ENCODE data around the gene TSHZ2.

TSHZ2 gene

DNA sequence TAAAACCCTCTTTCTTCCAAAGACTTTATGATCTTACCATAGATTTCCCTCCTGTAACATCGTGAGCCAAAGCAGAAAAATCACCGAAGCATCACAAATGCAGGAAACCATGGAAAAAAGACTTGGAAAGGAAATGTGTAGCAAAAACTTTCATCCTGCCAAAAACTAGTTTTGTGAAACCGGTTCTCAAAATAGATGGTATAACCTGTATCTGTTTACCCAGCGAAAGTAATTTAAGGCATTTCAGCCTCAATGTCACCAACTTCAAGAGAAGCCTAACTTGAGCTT is 407.6 kb downstream of the TSHZ2 start:
- Histone ChIP-seq H3K4me1 (no peaks in the 10 kb centered on the region), H3K27me3 (no peaks in the 10 kb centered on the region), H3K9ac (no peak overlapping the region), H3K4me2 (no peak overlapping the region), H3K27ac (no peak overlapping the region), H4K20me1 (no peaks in the 10 kb centered on the region), H3K9me3 (no peaks in the 10 kb centered on the region), H3K36me3 (no peaks in the 10 kb centered on the region), H3K4me3 (no peak overlapping the region)
- no peak for TF ChIP-seq Cebpa-rat (IDR thresholded peaks at IDR 0.05)

- Histone ChIP-seq H3K4me3 (no peak overlapping the region), H3K27ac (no peak overlapping the region), H3K9me3 (no peaks in the 10 kb centered on the region), H3K4me2 (no peak overlapping the region), H3K9ac (no peak overlapping the region), H3K36me3 (no peaks in the 10 kb centered on the region), H3K27me3 (no peaks in the 10 kb centered on the region), H3K4me1 (no peaks in the 10 kb centered on the region), H4K20me1 (no peaks in the 10 kb centered on the region)
- no peak for TF ChIP-seq Cebpa-rat (IDR thresholded peaks at IDR 0.05)
These were observed 409.6 kb downstream of the TSHZ2 start for GRCh38 chr20:53381568-53382262.

DNA sequence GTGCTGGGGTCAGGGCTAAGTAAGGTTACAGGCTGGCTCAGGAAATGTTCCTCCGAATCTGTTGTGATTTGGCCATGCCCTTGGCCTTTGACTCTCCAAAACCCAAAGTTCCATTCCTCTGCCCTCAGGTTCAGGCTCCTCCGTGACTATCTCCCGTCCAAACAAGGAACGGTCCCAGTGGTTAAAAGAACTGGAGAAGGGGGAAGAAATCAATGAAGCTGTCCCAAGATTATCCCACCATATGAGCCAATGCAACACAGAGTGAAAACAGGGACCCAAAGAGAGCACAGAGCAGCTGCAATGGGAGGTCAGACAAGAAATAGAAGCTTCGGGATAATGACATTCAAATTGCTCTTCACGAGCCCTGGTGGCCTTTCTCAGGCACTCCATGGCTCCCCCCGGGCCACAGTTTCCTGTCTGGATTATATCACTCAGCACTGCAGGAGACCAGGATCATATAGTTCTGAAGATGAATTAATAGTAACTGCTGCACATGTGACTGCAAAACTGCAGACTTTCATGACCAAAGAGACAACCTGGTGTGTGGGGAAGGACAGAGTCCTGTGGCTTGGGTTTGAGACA is 410.2 kb downstream of the TSHZ2 start:
- H3K9ac ChIP-seq = no peak overlapping the region
- H3K36me3 ChIP-seq = no peaks in the 10 kb centered on the region
- H3K4me1 ChIP-seq = no peaks in the 10 kb centered on the region
- no peaks in the 10 kb centered on the region for H3K9me3 ChIP-seq
- TF ChIP-seq Cebpa-rat (IDR thresholded peaks at IDR 0.05) = no peak
- no peak overlapping the region for H3K4me2 ChIP-seq
- H4K20me1 ChIP-seq = no peaks in the 10 kb centered on the region
- no peaks in the 10 kb centered on the region for H3K27me3 ChIP-seq
- no peak overlapping the region for H3K27ac ChIP-seq
- H3K4me3 ChIP-seq = no peak overlapping the region

- Histone ChIP-seq H3K9ac (no peak overlapping the region), H3K27me3 (no peaks in the 10 kb centered on the region), H4K20me1 (no peaks in the 10 kb centered on the region), H3K4me1 (peaks cover 6% of the 10 kb centered on the region), H3K4me2 (no peak overlapping the region), H3K4me3 (no peak overlapping the region), H3K27ac (no peak overlapping the region), H3K9me3 (no peaks in the 10 kb centered on the region), H3K36me3 (no peaks in the 10 kb centered on the region)
- TF ChIP-seq Cebpa-rat (IDR thresholded peaks at IDR 0.05) = no peak
These were observed 411.8 kb downstream of the TSHZ2 start for GRCh38 chr20:53383916-53384315.

DNA sequence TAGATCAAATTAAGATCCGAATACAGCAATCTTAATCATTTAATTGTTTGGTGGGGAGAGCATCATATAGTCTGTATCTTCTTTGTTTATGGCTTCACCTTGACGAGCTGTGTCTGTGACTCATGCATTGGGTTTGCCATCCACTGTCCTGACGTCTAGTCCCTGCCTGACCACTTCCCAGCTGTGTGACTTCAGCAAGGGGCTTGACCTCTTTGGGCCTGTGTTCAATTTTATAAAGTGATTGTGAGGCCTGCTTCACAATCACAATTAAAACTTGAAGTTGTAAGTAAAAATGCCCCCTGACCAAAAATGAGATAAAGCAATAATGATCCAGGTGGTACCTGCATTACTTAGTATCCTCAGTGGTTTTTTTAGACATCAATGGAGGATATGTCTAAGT is 412.2 kb downstream of the TSHZ2 start:
- H3K4me2 ChIP-seq = no peak overlapping the region
- no peak overlapping the region for H3K27ac ChIP-seq
- peaks cover 9% of the 10 kb centered on the region for H3K4me1 ChIP-seq
- no peaks in the 10 kb centered on the region for H3K27me3 ChIP-seq
- no peaks in the 10 kb centered on the region for H3K36me3 ChIP-seq
- no peak overlapping the region for H3K4me3 ChIP-seq
- no peak overlapping the region for H3K9ac ChIP-seq
- no peaks in the 10 kb centered on the region for H3K9me3 ChIP-seq
- TF ChIP-seq Cebpa-rat (IDR thresholded peaks at IDR 0.05) = no peak
- H4K20me1 ChIP-seq = no peaks in the 10 kb centered on the region

- Histone ChIP-seq H3K9ac (no peak overlapping the region), H3K27ac (no peak overlapping the region), H4K20me1 (no peaks in the 10 kb centered on the region), H3K4me2 (no peak overlapping the region), H3K4me3 (no peak overlapping the region), H3K27me3 (no peaks in the 10 kb centered on the region), H3K4me1 (peaks cover 17% of the 10 kb centered on the region), H3K36me3 (no peaks in the 10 kb centered on the region), H3K9me3 (0 out of 2 replicates have a peak, but pooled peaks cover 3% of the 10 kb centered on the region)
- TF ChIP-seq Cebpa-rat (IDR thresholded peaks at IDR 0.05) = no peak
These were observed 414.0 kb downstream of the TSHZ2 start for GRCh38 chr20:53385941-53386767.

DNA sequence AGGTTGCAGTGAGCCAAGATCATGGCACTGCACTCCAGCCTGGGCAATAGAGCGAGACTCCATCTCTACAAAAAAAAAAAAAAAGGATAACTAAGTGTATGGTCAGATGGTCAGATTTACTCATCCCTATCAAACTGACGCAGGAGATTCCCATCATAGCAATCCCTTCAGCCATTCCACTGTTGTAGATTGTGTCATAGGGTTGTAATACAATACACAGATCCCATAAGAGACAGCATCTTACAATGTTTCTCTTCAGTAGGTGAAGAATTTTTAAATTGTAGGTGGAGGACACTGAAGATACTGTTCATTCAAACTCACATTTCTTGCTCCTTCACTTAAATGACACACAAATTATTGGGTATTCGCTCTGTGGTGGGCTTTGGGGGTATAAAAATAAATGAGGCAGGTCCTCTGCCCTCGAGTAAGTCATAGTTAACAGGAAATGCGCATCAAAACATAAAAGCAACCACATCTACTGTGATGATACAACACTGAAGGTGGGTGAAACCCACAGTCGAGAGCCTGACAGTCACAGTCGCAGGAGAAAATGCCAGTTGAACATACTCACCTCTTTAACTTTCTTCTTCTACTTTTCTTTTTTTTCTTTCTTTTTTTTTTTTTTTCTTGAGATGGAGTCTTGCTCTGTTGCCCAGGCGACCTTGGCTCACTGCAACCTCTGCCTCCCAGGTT is 416.0 kb downstream of the TSHZ2 start:
- TF ChIP-seq Cebpa-rat (IDR thresholded peaks at IDR 0.05) = no peak
- no peaks in the 10 kb centered on the region for H4K20me1 ChIP-seq
- H3K27ac ChIP-seq = no peak overlapping the region
- peaks cover 17% of the 10 kb centered on the region for H3K4me1 ChIP-seq
- peaks cover 3% of the 10 kb centered on the region; the same call in 1 of the 2 replicates for H3K9me3 ChIP-seq
- H3K4me2 ChIP-seq = no peak overlapping the region
- no peak overlapping the region for H3K9ac ChIP-seq
- no peaks in the 10 kb centered on the region for H3K36me3 ChIP-seq
- H3K4me3 ChIP-seq = no peak overlapping the region
- H3K27me3 ChIP-seq = no peaks in the 10 kb centered on the region

- no peak overlapping the region for H3K27ac ChIP-seq
- peak overlapping the region; percentile 53 for H3K4me2 ChIP-seq
- no peak for TF ChIP-seq Cebpa-rat (IDR thresholded peaks at IDR 0.05)
- H3K9ac ChIP-seq = no peak overlapping the region
- H3K9me3 ChIP-seq = peaks cover 3% of the 10 kb centered on the region; the same call in 1 of the 2 replicates
- no peaks in the 10 kb centered on the region for H4K20me1 ChIP-seq
- H3K4me3 ChIP-seq = no peak overlapping the region
- H3K4me1 ChIP-seq = peaks cover 17% of the 10 kb centered on the region
- H3K27me3 ChIP-seq = no peaks in the 10 kb centered on the region
- no peaks in the 10 kb centered on the region for H3K36me3 ChIP-seq
These were observed 417.6 kb downstream of the TSHZ2 start for GRCh38 chr20:53389516-53390300.

DNA sequence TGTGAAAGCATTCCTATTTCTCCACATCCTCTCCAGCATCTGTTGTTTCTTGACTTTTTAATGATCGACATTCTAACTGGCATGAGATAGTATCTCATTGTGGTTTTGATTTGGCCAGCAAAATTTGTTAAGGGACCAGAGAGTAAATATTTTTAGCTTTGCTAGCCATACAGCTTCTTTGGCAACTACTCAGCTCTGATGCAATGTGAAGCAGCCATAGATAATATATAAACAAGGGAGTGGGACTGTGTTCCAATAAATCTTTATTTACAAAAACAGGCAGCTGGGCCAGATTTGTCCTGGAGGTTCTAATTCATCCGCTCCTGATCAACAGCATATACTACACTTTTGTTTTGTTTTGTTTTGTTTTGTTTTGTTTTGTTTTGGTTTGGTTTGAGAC is 418.6 kb downstream of the TSHZ2 start:
- Histone ChIP-seq H3K4me3 (no peak overlapping the region), H3K9me3 (peaks cover 3% of the 10 kb centered on the region; the same call in 1 of the 2 replicates)

More for the DNA sequence above, 418.6 kb downstream of the TSHZ2 start:
- Histone ChIP-seq H3K4me1 (peaks cover 17% of the 10 kb centered on the region), H3K36me3 (no peaks in the 10 kb centered on the region), H4K20me1 (no peaks in the 10 kb centered on the region), H3K27ac (no peak overlapping the region), H3K9ac (no peak overlapping the region), H3K27me3 (no peaks in the 10 kb centered on the region), H3K4me2 (no peak overlapping the region)
- no peak for TF ChIP-seq Cebpa-rat (IDR thresholded peaks at IDR 0.05)

All from BLaER1 (cell line).